Endothelial cell of umbilical vein (primary cell): ENCODE measurements around the gene PRKACG. TPM values are rescaled to one million over a fixed set of nuclear protein-coding genes. Genes with fewer than 3 reads are reported as not detected.

Experiments
- BruUV-seq: library from RNA; stranded (reverse); fragments of 400-500 nt; replicated peaks from 2 replicates; lab custom pipeline; 2021; lab: Mats Ljungman, UMichigan
- CTCF ChIA-PET: fragments of 300-600, 350-600 bp; sonication (Branson Sonifier 250); formaldehyde crosslinking; loops from one replicate; lab custom pipeline; 2021; ENCODE audit warnings: antibody characterized with exemption, inconsistent platforms; lab: Charles Lee
- POLR2A ChIA-PET: fragments of 300-600, 350-600 bp; sonication (Branson Sonifier 250); formaldehyde crosslinking; loops from one replicate; lab custom pipeline; 2021; ENCODE audit warnings: antibody characterized with exemption, inconsistent platforms; lab: Charles Lee
- DNase-seq: peaks from one replicate; pipeline ENCODE4 v3.0.0-alpha.2; 2011; ENCODE audit warnings: low read depth, low spot score
- FAIRE-seq: peaks from 2 replicates; lab custom pipeline; 2011; peaks lifted over from hg19 to GRCh38; lab: Jason Lieb, UNC
- H2AFZ ChIP-seq: 2 replicates; pipeline ENCODE4 v1.6.0; 2012; ENCODE audit warnings: low read depth, low read length, control low read depth, inconsistent platforms
- H3K27ac ChIP-seq: 2 replicates; pipeline ENCODE4 v1.5.1; 2011; ENCODE audit warnings: low read depth, mild to moderate bottlenecking, control low read depth, low read length, moderate library complexity; ENCODE audit not compliant: insufficient read depth
- H3K27me3 ChIP-seq, 2 experiments: 2 replicates each; pipeline versions ENCODE4 v1.6.0 to v1.6.1; 2011; ENCODE audit warnings: low read length in 2 of 2, mixed read lengths in 1 of 2; ENCODE audit not compliant: control insufficient read depth in 2 of 2, insufficient read depth in 2 of 2
- H3K36me3 ChIP-seq, 2 experiments: 2 replicates in 1 of 2; 3 replicates in 1 of 2; pipeline ENCODE4 v1.5.1; 2011; ENCODE audit warnings: low read length in 2 of 2, mild to moderate bottlenecking in 1 of 2, moderate library complexity in 1 of 2; ENCODE audit not compliant: control insufficient read depth in 2 of 2, insufficient read depth in 2 of 2; ENCODE audit errors: extremely low read depth in 1 of 2
- H3K4me1 ChIP-seq: 3 replicates; pipeline ENCODE4 v1.5.1; 2011; ENCODE audit warnings: mild to moderate bottlenecking, low read length; ENCODE audit not compliant: control insufficient read depth, insufficient read depth; ENCODE audit errors: extremely low read depth
- H3K4me2 ChIP-seq: 2 replicates; pipeline ENCODE4 v1.6.1; 2011; ENCODE audit warnings: low read length, control low read depth, mixed read lengths; ENCODE audit not compliant: insufficient read depth
- H3K4me3 ChIP-seq, 3 experiments: fragments of 200-600 bp in 1 of 3; sonication (generic), shearing (Covaris generic) in 1 of 3; replicated peaks in 1 of 3; 2 replicates each; pipeline ENCODE4 v1.5.1; 2011 to 2016; ENCODE audit warnings: control low read depth in 3 of 3, low read length in 3 of 3, mild to moderate bottlenecking in 2 of 3, inconsistent platforms in 1 of 3, low read depth in 1 of 3, moderate library complexity in 1 of 3; ENCODE audit not compliant: insufficient read depth in 1 of 3
- H3K79me2 ChIP-seq: 2 replicates; pipeline ENCODE4 v1.6.0; 2012; ENCODE audit warnings: low read length, inconsistent platforms; ENCODE audit not compliant: control insufficient read depth, insufficient read depth
- H3K9ac ChIP-seq: replicated peaks from 2 replicates; pipeline ENCODE3; 2011; ENCODE audit warnings: low read length, control low read depth; ENCODE audit not compliant: insufficient read depth; ENCODE audit errors: extremely low read depth
- H3K9me1 ChIP-seq: replicated peaks from 3 replicates; pipeline ENCODE4 v1.6.0; 2011; ENCODE audit warnings: mild to moderate bottlenecking, low read length; ENCODE audit not compliant: control insufficient read depth, insufficient read depth; ENCODE audit errors: extremely low read depth
- H3K9me3 ChIP-seq: replicated peaks from 2 replicates; pipeline ENCODE4 v1.5.1; 2012; ENCODE audit warnings: low read length, inconsistent platforms; ENCODE audit not compliant: control insufficient read depth, insufficient read depth
- H4K20me1 ChIP-seq: replicated peaks from 2 replicates; pipeline ENCODE3; 2011; ENCODE audit warnings: mild to moderate bottlenecking, low read length; ENCODE audit not compliant: control insufficient read depth, insufficient read depth; ENCODE audit errors: extremely low read depth
- EZH2 ChIP-seq: IDR thresholded peaks from 2 replicates; pipeline ENCODE4 v1.6.1; 2012; ENCODE audit warnings: borderline replicate concordance, low read depth, mild to moderate bottlenecking, moderate library complexity, low read length, inconsistent platforms; ENCODE audit not compliant: severe bottlenecking
- GATA2 ChIP-seq: IDR thresholded peaks from 2 replicates; pipeline ENCODE4 v1.7.0; 2011; ENCODE audit warnings: low read depth, mild to moderate bottlenecking, moderate library complexity, mixed read lengths, low read length; ENCODE audit not compliant: insufficient read length, insufficient read depth
- JUN ChIP-seq: IDR thresholded peaks from 2 replicates; pipeline ENCODE4 v1.6.1; 2011; ENCODE audit warnings: borderline replicate concordance, low read depth; ENCODE audit not compliant: insufficient read length, insufficient read depth
- MYC ChIP-seq: IDR thresholded peaks from one replicate; pipeline ENCODE4 v1.6.1; 2011; ENCODE audit warnings: mild to moderate bottlenecking, low read depth, low read length
- POLR2A ChIP-seq: IDR thresholded peaks from 2 replicates; pipeline ENCODE4 v1.6.1; 2012; ENCODE audit warnings: low read depth, mild to moderate bottlenecking, control low read depth, low read length
- dilution Hi-C: fragments of 300-500 bp; cut with MboI; formaldehyde crosslinking; loops from one replicate; pipeline ENCODE4 v1.15.0; 2019; ENCODE audit warnings: low sequenced_read_pairs; ENCODE audit not compliant: extremely low pct_ligation_motif_present
- intact Hi-C: fragments of 100-400 bp; cut with micrococcal nuclease; formaldehyde crosslinking; loops from one replicate; pipeline ENCODE4 v1.10.0; 2022
- polyA plus RNA-seq, 4 experiments: library from polyadenylated mRNA; depleted of rRNA in 3 of 4; stranded (reverse) in 3 of 4; unstranded in 1 of 4; fragments of >200 nt; gene quantifications; 2 replicates each; pipeline versions ENCODE4 v1.2.1 to v1.2.3, GENCODE V29; 2011 to 2012; ENCODE audit warnings: missing spikeins in 1 of 4
- total RNA-seq: library from RNA; stranded (reverse); gene quantifications from 2 replicates; pipeline ENCODE4 v1.2.3, GENCODE V29; 2021
- TF ChIP-seq, protein P1 (sequence below), 2 donors: IDR thresholded peaks; 1 replicate in 1 of 2; 2 replicates in 1 of 2; pipeline ENCODE4 v1.5.1; 2011; ENCODE audit warnings: low read length in 2 of 2, mild to moderate bottlenecking in 2 of 2, moderate library complexity in 2 of 2, control low read depth in 1 of 2, inconsistent platforms in 1 of 2, low read depth in 1 of 2; ENCODE audit not compliant: insufficient read depth in 1 of 2; ENCODE audit errors: extremely low read depth in 1 of 2

Gene PRKACG
- total and polyA plus RNA-seq, 2 donors (not counting 3 experiments of a cell fraction or from before 2014, with no cell fraction given), result not detected

GRCh38 chr9:69036309-69036708, 22.4 kb upstream of the PRKACG start:
- ChIA-PET CTCF (interaction anchor here (0.6 to 5.0 kb wide), 21 partner anchors 12 to 311 kb away, joined by 3 to 63 read pairs (median 4); no protein-coding TSS in a partner anchor), POLR2A (interaction anchor here (0.6 to 1.4 kb wide), 2 partner anchors 120 to 157 kb away, joined by 3 to 5 read pairs; no protein-coding TSS in a partner anchor)
- Histone ChIP-seq H3K4me3 (peak overlapping the region; percentile 44 to 81 (median 67)), H3K4me2 (peak overlapping the region; percentile 81), H3K36me3 (no peaks in the 10 kb centered on the region), H3K4me1 (peaks cover 13% of the 10 kb centered on the region), H3K27me3 (no peaks in the 10 kb centered on the region), H3K9ac (peak overlapping the region; percentile 69), H4K20me1 (no peaks in the 10 kb centered on the region), H3K9me1 (no peaks in the 10 kb centered on the region), H3K27ac (peak overlapping the region; percentile 31), H3K79me2 (peaks cover 35% of the 10 kb centered on the region), H3K9me3 (no peaks in the 10 kb centered on the region), H2AFZ (peak overlapping the region; percentile 93)
- dilution Hi-C loops (no loop called here), intact Hi-C loops (loop anchor here (1.0 to 5.0 kb wide), 2 partner anchors 8 to 86 kb away; no protein-coding TSS in a partner anchor)
- no peak for DNase-seq
- no peak for FAIRE-seq
- TSS peak; percentile 59 for BruUV-seq
- TF ChIP-seq EZH2 (no peak), POLR2A (no peak), JUN (no peak), GATA2 (no peak), MYC (no peak)
- TF ChIP-seq, protein P1, sequence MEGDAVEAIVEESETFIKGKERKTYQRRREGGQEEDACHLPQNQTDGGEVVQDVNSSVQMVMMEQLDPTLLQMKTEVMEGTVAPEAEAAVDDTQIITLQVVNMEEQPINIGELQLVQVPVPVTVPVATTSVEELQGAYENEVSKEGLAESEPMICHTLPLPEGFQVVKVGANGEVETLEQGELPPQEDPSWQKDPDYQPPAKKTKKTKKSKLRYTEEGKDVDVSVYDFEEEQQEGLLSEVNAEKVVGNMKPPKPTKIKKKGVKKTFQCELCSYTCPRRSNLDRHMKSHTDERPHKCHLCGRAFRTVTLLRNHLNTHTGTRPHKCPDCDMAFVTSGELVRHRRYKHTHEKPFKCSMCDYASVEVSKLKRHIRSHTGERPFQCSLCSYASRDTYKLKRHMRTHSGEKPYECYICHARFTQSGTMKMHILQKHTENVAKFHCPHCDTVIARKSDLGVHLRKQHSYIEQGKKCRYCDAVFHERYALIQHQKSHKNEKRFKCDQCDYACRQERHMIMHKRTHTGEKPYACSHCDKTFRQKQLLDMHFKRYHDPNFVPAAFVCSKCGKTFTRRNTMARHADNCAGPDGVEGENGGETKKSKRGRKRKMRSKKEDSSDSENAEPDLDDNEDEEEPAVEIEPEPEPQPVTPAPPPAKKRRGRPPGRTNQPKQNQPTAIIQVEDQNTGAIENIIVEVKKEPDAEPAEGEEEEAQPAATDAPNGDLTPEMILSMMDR (IDR thresholded peaks at IDR 0.05; ENCODE audit: extremely low read depth in 1 of 2, insufficient read depth in 1 of 2, low read depth in 1 of 2, low read length in 2 of 2), result no peak
